GM12872 (cell line): ENCODE measurements around the gene TMTC1.

Experiments
- TF ChIP-seq, protein P1 (sequence below): IDR thresholded peaks from 3 replicates; pipeline ENCODE4 v1.5.1; 2011; ENCODE audit warnings: low read depth, mild to moderate bottlenecking, low read length, moderate library complexity; ENCODE audit not compliant: insufficient read depth

Gene TMTC1

DNA sequence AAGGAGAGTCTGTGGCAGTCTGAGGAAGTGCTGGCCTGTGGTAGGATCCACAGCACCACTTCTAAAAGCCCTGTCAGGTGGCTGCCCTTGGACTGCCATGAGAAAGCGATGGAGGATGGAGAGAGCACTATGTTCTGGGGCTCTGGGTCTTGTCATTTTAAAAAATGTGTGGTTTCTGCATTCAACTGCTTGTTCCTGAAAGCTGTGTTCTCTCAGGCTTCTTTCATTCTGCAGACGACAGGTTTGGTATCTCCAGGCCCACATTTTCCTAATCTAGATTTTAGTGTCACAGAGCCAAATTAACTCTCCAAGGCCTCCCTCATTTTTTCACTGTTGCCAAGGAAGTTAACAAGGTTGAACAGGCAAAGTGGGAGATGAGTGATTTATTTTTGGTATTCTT is 296.8 kb downstream of the TMTC1 start:
- TF ChIP-seq, protein P1, sequence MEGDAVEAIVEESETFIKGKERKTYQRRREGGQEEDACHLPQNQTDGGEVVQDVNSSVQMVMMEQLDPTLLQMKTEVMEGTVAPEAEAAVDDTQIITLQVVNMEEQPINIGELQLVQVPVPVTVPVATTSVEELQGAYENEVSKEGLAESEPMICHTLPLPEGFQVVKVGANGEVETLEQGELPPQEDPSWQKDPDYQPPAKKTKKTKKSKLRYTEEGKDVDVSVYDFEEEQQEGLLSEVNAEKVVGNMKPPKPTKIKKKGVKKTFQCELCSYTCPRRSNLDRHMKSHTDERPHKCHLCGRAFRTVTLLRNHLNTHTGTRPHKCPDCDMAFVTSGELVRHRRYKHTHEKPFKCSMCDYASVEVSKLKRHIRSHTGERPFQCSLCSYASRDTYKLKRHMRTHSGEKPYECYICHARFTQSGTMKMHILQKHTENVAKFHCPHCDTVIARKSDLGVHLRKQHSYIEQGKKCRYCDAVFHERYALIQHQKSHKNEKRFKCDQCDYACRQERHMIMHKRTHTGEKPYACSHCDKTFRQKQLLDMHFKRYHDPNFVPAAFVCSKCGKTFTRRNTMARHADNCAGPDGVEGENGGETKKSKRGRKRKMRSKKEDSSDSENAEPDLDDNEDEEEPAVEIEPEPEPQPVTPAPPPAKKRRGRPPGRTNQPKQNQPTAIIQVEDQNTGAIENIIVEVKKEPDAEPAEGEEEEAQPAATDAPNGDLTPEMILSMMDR = no peak

DNA sequence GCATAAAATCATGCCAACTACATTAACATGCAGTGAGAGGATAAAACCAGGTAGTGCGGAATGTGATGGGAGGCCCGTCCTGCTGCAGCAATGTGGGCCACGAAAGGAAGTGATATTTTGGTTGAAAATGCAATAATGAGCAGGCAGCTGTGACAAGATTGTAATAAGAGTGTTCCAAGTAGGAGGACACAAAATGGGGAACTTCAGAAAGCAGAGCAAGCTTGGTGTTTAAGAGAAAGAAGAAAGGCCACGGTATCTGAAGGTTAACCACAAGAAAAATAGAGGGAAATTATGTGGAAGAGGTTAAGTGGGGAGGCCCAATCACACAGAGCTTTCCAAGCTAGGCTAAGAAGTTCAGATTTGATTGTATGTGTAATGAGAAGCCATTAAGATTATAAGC is 320.5 kb downstream of the TMTC1 start:
- TF ChIP-seq, protein P1 = no peak

DNA sequence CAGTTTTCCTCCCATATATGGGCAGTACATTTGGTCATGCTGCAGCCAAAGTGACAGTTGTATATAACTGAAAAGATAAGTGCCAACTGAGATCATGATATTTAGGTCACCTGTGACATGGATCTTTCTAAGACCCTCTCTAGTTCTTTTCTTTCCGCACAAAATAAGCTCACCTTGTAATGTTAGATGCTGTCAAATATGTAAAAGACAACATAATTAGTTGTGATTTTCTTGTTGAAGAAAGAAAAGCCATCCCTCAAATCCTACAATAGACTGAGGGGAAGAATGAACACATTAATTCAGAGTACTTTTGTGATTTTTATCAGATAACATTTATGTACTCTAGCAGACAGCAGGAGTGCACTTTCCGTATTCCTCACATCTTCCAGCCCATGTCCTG is 323.7 kb downstream of the TMTC1 start:
- TF ChIP-seq, protein P1 = no peak

DNA sequence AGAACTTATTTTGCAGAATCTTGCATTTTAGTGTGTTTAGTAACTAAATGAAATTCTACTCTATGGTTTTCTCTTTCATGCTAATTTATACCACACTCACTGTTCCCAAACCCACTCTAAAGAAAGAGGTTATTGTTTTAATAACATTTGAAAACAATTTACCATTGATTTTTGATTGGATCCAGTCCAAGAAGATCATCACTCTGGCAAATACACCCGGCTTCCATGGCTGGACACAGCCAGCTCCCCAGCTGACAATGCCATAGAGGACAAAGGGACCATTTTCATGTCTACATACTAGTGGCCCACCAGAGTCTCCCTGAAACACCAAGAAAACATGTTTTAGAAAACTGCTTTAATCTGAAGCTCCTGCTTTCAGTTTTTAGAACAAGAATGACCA is 328.7 kb downstream of the TMTC1 start:
- TF ChIP-seq, protein P1 = no peak

DNA sequence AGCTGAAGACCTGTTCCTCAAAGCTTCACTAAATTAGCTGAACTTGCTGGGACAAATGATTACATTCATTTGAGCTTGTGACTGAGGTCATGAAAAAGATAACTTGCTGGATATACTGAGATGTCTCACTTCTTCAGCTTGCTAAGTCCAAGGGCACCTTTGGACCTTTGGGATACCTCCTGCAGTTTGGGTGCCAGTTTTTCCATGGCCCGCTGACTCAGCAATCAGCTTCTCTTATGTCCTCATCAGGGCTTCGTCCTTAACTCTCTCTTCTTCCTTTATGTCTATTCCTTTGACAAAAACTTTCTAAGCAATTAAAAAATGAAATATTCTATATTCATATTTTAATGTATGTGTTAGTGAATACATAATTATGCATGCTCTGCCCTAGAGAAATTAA is 331.9 kb downstream of the TMTC1 start:
- TF ChIP-seq, protein P1 = no peak
